ENCODE measurements around the gene SRXN1. TPM values are rescaled to one million over a fixed set of nuclear protein-coding genes. Genes with fewer than 3 reads are reported as not detected.
"Not testable (repeated sequence)": the region's sequence is repeated elsewhere in the genome, so short reads cannot be mapped to it uniquely, and the experiment has no call there.

Gene SRXN1
- total RNA-seq, 1 experiment from 2014 or later = 80.8 TPM

DNA sequence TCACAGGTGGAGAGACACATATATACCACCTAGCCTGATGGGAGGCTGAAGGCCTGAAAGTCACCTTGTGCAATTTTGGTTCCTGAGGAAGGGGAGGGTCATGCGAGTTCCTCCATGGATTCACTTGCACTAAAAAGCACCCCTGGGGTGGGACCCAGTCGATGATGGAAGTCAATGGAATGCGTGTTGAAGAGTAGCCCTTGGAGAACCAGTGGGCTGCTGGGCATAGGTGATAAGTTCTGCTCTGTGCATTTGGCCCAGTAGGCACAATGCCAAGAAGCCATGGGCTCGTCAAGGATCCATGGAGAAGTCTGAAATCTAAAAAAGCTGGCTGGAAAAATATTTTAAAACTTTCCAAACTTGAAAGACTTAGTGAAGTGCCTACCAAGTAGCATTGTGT lies 41.5 kb upstream of the SRXN1 start:
- Histone ChIP-seq H3K4me3 (replicated peaks in 1 of 2; ENCODE audit: low read depth in 1 of 2, low read length in 2 of 2) (no peak overlapping the region), H4K20me1 (ENCODE audit: insufficient read depth) (no peaks in the 10 kb centered on the region), H3K4me1 (ENCODE audit: control insufficient read depth in 1 of 2, insufficient read depth in 2 of 2, low read length in 2 of 2) (no peaks in the 10 kb centered on the region), H3K79me2 (ENCODE audit: insufficient read depth, low read length) (no peaks in the 10 kb centered on the region), H3K4me2 (ENCODE audit: low read length) (no peak overlapping the region), H3K9ac (ENCODE audit: low read length) (no peak overlapping the region), H3K27me3 (ENCODE audit: insufficient read depth, low read length) (no peaks in the 10 kb centered on the region), H2AFZ (ENCODE audit: low read depth, low read length, poor library complexity, severe bottlenecking) (no peak overlapping the region), H3K9me2 (ENCODE audit: insufficient read depth) (no peaks in the 10 kb centered on the region), H3K36me3 (ENCODE audit: control insufficient read depth in 1 of 2, insufficient read depth in 2 of 2, low read length in 2 of 2) (no peaks in the 10 kb centered on the region), H3K9me3 (ENCODE audit: control insufficient read depth in 1 of 2, insufficient read depth in 1 of 2, low read depth in 1 of 2, low read length in 2 of 2) (no peaks in the 10 kb centered on the region), H3K27ac (ENCODE audit: low read depth, low read length) (no peak overlapping the region)
- DNase-seq (ENCODE audit: low read depth, low spot score) (no peak), ATAC-seq (no peak)
- no TSS peak for BruUV-seq (replicated peaks)
- ChIA-PET CTCF (no interaction called here), RAD21 (ENCODE audit: low non-redundant PET in 1 of 2, low total read pairs in 2 of 2, uncharacterized antibody in 2 of 2, unreplicated experiment in 2 of 2) (no interaction called here), POLR2A (no interaction called here)
- TF ChIP-seq, protein P1, sequence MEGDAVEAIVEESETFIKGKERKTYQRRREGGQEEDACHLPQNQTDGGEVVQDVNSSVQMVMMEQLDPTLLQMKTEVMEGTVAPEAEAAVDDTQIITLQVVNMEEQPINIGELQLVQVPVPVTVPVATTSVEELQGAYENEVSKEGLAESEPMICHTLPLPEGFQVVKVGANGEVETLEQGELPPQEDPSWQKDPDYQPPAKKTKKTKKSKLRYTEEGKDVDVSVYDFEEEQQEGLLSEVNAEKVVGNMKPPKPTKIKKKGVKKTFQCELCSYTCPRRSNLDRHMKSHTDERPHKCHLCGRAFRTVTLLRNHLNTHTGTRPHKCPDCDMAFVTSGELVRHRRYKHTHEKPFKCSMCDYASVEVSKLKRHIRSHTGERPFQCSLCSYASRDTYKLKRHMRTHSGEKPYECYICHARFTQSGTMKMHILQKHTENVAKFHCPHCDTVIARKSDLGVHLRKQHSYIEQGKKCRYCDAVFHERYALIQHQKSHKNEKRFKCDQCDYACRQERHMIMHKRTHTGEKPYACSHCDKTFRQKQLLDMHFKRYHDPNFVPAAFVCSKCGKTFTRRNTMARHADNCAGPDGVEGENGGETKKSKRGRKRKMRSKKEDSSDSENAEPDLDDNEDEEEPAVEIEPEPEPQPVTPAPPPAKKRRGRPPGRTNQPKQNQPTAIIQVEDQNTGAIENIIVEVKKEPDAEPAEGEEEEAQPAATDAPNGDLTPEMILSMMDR (IDR thresholded peaks at IDR 0.05 in 2 of 3, conservative IDR thresholded peaks at IDR 0.05 in 1 of 3; ENCODE audit: borderline replicate concordance in 1 of 3, insufficient read depth in 1 of 3, low read depth in 2 of 3, low read length in 2 of 3) = no peak
- TF ChIP-seq FOSL1 (IDR thresholded peaks at IDR 0.05; ENCODE audit: low read depth) (no peak), EZH2 (IDR thresholded peaks at IDR 0.05) (no peak), RAD21 (IDR thresholded peaks at IDR 0.05; ENCODE audit: low read depth) (no peak)
- intact Hi-C loops (cut with micrococcal nuclease) = no loop called here

GRCh38 chr20:693786-694185 lies 40.8 kb upstream of the SRXN1 start:
- H3K27ac ChIP-seq (ENCODE audit: low read depth, low read length); ATAC-seq; H3K4me3 ChIP-seq (replicated peaks in 1 of 2; ENCODE audit: low read depth in 1 of 2, low read length in 2 of 2); H3K4me1 ChIP-seq (ENCODE audit: control insufficient read depth in 1 of 2, insufficient read depth in 2 of 2, low read length in 2 of 2); H3K4me2 ChIP-seq (ENCODE audit: low read length); BruUV-seq (replicated peaks); CTCF ChIA-PET; H3K79me2 ChIP-seq (ENCODE audit: insufficient read depth, low read length); RAD21 ChIA-PET (ENCODE audit: low non-redundant PET in 1 of 2, low total read pairs in 2 of 2, uncharacterized antibody in 2 of 2, unreplicated experiment in 2 of 2); POLR2A ChIA-PET; H3K9me3 ChIP-seq (ENCODE audit: control insufficient read depth in 1 of 2, insufficient read depth in 1 of 2, low read depth in 1 of 2, low read length in 2 of 2); H4K20me1 ChIP-seq (ENCODE audit: insufficient read depth); H2AFZ ChIP-seq (ENCODE audit: low read depth, low read length, poor library complexity, severe bottlenecking); H3K36me3 ChIP-seq (ENCODE audit: control insufficient read depth in 1 of 2, insufficient read depth in 2 of 2, low read length in 2 of 2); H3K27me3 ChIP-seq (ENCODE audit: insufficient read depth, low read length); intact Hi-C loops (cut with micrococcal nuclease); DNase-seq (ENCODE audit: low read depth, low spot score); H3K9me2 ChIP-seq (ENCODE audit: insufficient read depth); H3K9ac ChIP-seq (ENCODE audit: low read length): not testable (repeated sequence)
